ENCODE measurements around the gene CPSF2. TPM values are rescaled to one million over a fixed set of nuclear protein-coding genes. Genes with fewer than 3 reads are reported as not detected.

Gene CPSF2
- total RNA-seq: 54.7 and 65.2 TPM in 2 replicates
- polyA plus RNA-seq (2012): 25.9 TPM

GRCh38 chr14:92121670-92122350, at the start of gene CPSF2, which contains the start of gene NDUFB1:
CPSF2 (plus strand) TSS chr14:92121969; CDS start chr14:92130985, 9,016 bp downstream.
NDUFB1 (minus strand) TSS chr14:92121706; CDS start chr14:92117637, 4,069 bp downstream.
- peak; percentile 89 for DNase-seq (ENCODE audit: low read depth)

- DNase-seq (ENCODE audit: low read depth): no peak
Observed at GRCh38 chr14:92074555-92074954, 47.2 kb upstream of the CPSF2 start.

GRCh38 chr14:92088494-92088893, 33.3 kb upstream of the CPSF2 start:
- no peak for DNase-seq (ENCODE audit: low read depth)

- DNase-seq (ENCODE audit: low read depth): no peak
Observed at GRCh38 chr14:92093320-92093719, 28.4 kb upstream of the CPSF2 start.

- DNase-seq (ENCODE audit: low read depth): no peak
Observed at GRCh38 chr14:92099802-92100201, 22.0 kb upstream of the CPSF2 start.

- DNase-seq (ENCODE audit: low read depth): no peak
Observed at GRCh38 chr14:92103363-92103989, 18.3 kb upstream of the CPSF2 start.

- DNase-seq (ENCODE audit: low read depth): no peak
Observed at GRCh38 chr14:92105073-92105892, 16.5 kb upstream of the CPSF2 start.

- no peak for DNase-seq (ENCODE audit: low read depth)
Observed at GRCh38 chr14:92105893-92106142, 16.0 kb upstream of the CPSF2 start.

GRCh38 chr14:92106143-92106926, 15.4 kb upstream of the CPSF2 start, which contains the start of gene ATXN3:
ATXN3 (minus strand) TSS chr14:92106582; CDS start chr14:92106552, 30 bp downstream.
- peak; percentile 99 for DNase-seq (ENCODE audit: low read depth)

- no peak for DNase-seq (ENCODE audit: low read depth)
Observed at GRCh38 chr14:92108345-92109254, 13.2 kb upstream of the CPSF2 start.

GRCh38 chr14:92109490-92109889, 12.3 kb upstream of the CPSF2 start:
- DNase-seq (ENCODE audit: low read depth): no peak

- peak; percentile 56 for DNase-seq (ENCODE audit: low read depth)
Observed at GRCh38 chr14:92121207-92121669, 531 bp upstream of the CPSF2 start.

GRCh38 chr14:92122351-92122677, 545 bp downstream of the CPSF2 start:
- peak; percentile 58 for DNase-seq (ENCODE audit: low read depth)

- DNase-seq (ENCODE audit: low read depth): no peak
Observed at GRCh38 chr14:92122761-92123160, 992 bp downstream of the CPSF2 start.

GRCh38 chr14:92134456-92134855, 12.7 kb downstream of the CPSF2 start:
- no peak for DNase-seq (ENCODE audit: low read depth)

- peak; percentile 13 for DNase-seq (ENCODE audit: low read depth)
Observed at GRCh38 chr14:92135269-92135668, 13.5 kb downstream of the CPSF2 start.

GRCh38 chr14:92143309-92143708, 21.5 kb downstream of the CPSF2 start:
- DNase-seq (ENCODE audit: low read depth): no peak

GRCh38 chr14:92143962-92144361, 22.2 kb downstream of the CPSF2 start:
- DNase-seq (ENCODE audit: low read depth): no peak

GRCh38 chr14:92144708-92145107, 22.9 kb downstream of the CPSF2 start:
- DNase-seq (ENCODE audit: low read depth): no peak

- no peak for DNase-seq (ENCODE audit: low read depth)
Observed at GRCh38 chr14:92153581-92153980, 31.8 kb downstream of the CPSF2 start.
